Measurements from ENCODE around the gene PTPRE.

The PTPRE gene

GRCh38 chr10:128052696-128053095, 145.8 kb downstream of the PTPRE start:
- no peaks in the 10 kb centered on the region for H3K36me3 ChIP-seq (ENCODE audit: control insufficient read depth, insufficient read depth, low read length)
- H3K9ac ChIP-seq (ENCODE audit: low read depth, low read length) = no peak overlapping the region

GRCh38 chr10:128053356-128053755, 146.5 kb downstream of the PTPRE start:
- Histone ChIP-seq H3K9me3 (ENCODE audit: control insufficient read depth, insufficient read depth, low read length) (no peaks in the 10 kb centered on the region), H3K36me3 (ENCODE audit: control insufficient read depth, insufficient read depth, low read length) (no peaks in the 10 kb centered on the region), H3K4me1 (ENCODE audit: control insufficient read depth, insufficient read depth, low read length) (no peaks in the 10 kb centered on the region), H3K27me3 (ENCODE audit: control insufficient read depth, insufficient read depth, low read length) (no peaks in the 10 kb centered on the region), H3K9ac (ENCODE audit: low read depth, low read length) (no peak overlapping the region), H3K4me3 (ENCODE audit: low read depth, low read length) (no peak overlapping the region)

More at GRCh38 chr10:128052696-128053095, 145.8 kb downstream of the PTPRE start:
- H3K4me3 ChIP-seq (ENCODE audit: low read depth, low read length) = no peak overlapping the region
- no peaks in the 10 kb centered on the region for H3K27me3 ChIP-seq (ENCODE audit: control insufficient read depth, insufficient read depth, low read length)
- no peaks in the 10 kb centered on the region for H3K4me1 ChIP-seq (ENCODE audit: control insufficient read depth, insufficient read depth, low read length)
- H3K9me3 ChIP-seq (ENCODE audit: control insufficient read depth, insufficient read depth, low read length) = no peaks in the 10 kb centered on the region

- no peak overlapping the region for H3K4me3 ChIP-seq (ENCODE audit: low read depth, low read length)
These were observed 147.5 kb downstream of the PTPRE start for GRCh38 chr10:128054163-128054970.

GRCh38 chr10:128055061-128055868, 148.4 kb downstream of the PTPRE start:
- no peak overlapping the region for H3K4me3 ChIP-seq (ENCODE audit: low read depth, low read length)
- H3K9ac ChIP-seq (ENCODE audit: low read depth, low read length) = no peak overlapping the region
- H3K9me3 ChIP-seq (ENCODE audit: control insufficient read depth, insufficient read depth, low read length) = no peaks in the 10 kb centered on the region
- H3K4me1 ChIP-seq (ENCODE audit: control insufficient read depth, insufficient read depth, low read length) = no peaks in the 10 kb centered on the region
- no peaks in the 10 kb centered on the region for H3K27me3 ChIP-seq (ENCODE audit: control insufficient read depth, insufficient read depth, low read length)
- H3K36me3 ChIP-seq (ENCODE audit: control insufficient read depth, insufficient read depth, low read length) = no peaks in the 10 kb centered on the region

More at GRCh38 chr10:128054163-128054970, 147.5 kb downstream of the PTPRE start:
- Histone ChIP-seq H3K36me3 (ENCODE audit: control insufficient read depth, insufficient read depth, low read length) (no peaks in the 10 kb centered on the region), H3K9me3 (ENCODE audit: control insufficient read depth, insufficient read depth, low read length) (no peaks in the 10 kb centered on the region), H3K27me3 (ENCODE audit: control insufficient read depth, insufficient read depth, low read length) (no peaks in the 10 kb centered on the region), H3K9ac (ENCODE audit: low read depth, low read length) (no peak overlapping the region), H3K4me1 (ENCODE audit: control insufficient read depth, insufficient read depth, low read length) (no peaks in the 10 kb centered on the region)

- Histone ChIP-seq H3K36me3 (ENCODE audit: control insufficient read depth, insufficient read depth, low read length) (no peaks in the 10 kb centered on the region), H3K4me3 (ENCODE audit: low read depth, low read length) (no peak overlapping the region), H3K4me1 (ENCODE audit: control insufficient read depth, insufficient read depth, low read length) (no peaks in the 10 kb centered on the region), H3K27me3 (ENCODE audit: control insufficient read depth, insufficient read depth, low read length) (no peaks in the 10 kb centered on the region), H3K9ac (ENCODE audit: low read depth, low read length) (no peak overlapping the region), H3K9me3 (ENCODE audit: control insufficient read depth, insufficient read depth, low read length) (no peaks in the 10 kb centered on the region)
These were observed 149.6 kb downstream of the PTPRE start for GRCh38 chr10:128056303-128057050.

GRCh38 chr10:128058106-128058749, 151.3 kb downstream of the PTPRE start:
- no peak overlapping the region for H3K4me3 ChIP-seq (ENCODE audit: low read depth, low read length)
- H3K4me1 ChIP-seq (ENCODE audit: control insufficient read depth, insufficient read depth, low read length) = peaks cover 2% of the 10 kb centered on the region
- H3K9me3 ChIP-seq (ENCODE audit: control insufficient read depth, insufficient read depth, low read length) = no peaks in the 10 kb centered on the region
- H3K36me3 ChIP-seq (ENCODE audit: control insufficient read depth, insufficient read depth, low read length) = no peaks in the 10 kb centered on the region
- H3K9ac ChIP-seq (ENCODE audit: low read depth, low read length) = no peak overlapping the region
- H3K27me3 ChIP-seq (ENCODE audit: control insufficient read depth, insufficient read depth, low read length) = no peaks in the 10 kb centered on the region

GRCh38 chr10:128058750-128059134, 151.8 kb downstream of the PTPRE start:
- Histone ChIP-seq H3K27me3 (ENCODE audit: control insufficient read depth, insufficient read depth, low read length) (no peaks in the 10 kb centered on the region), H3K4me1 (ENCODE audit: control insufficient read depth, insufficient read depth, low read length) (peaks cover 4% of the 10 kb centered on the region), H3K9ac (ENCODE audit: low read depth, low read length) (no peak overlapping the region), H3K36me3 (ENCODE audit: control insufficient read depth, insufficient read depth, low read length) (no peaks in the 10 kb centered on the region), H3K9me3 (ENCODE audit: control insufficient read depth, insufficient read depth, low read length) (no peaks in the 10 kb centered on the region), H3K4me3 (ENCODE audit: low read depth, low read length) (no peak overlapping the region)

GRCh38 chr10:128059266-128059981, 152.5 kb downstream of the PTPRE start:
- Histone ChIP-seq H3K36me3 (ENCODE audit: control insufficient read depth, insufficient read depth, low read length) (no peaks in the 10 kb centered on the region), H3K9me3 (ENCODE audit: control insufficient read depth, insufficient read depth, low read length) (no peaks in the 10 kb centered on the region), H3K9ac (ENCODE audit: low read depth, low read length) (no peak overlapping the region), H3K4me3 (ENCODE audit: low read depth, low read length) (no peak overlapping the region), H3K4me1 (ENCODE audit: control insufficient read depth, insufficient read depth, low read length) (peaks cover 4% of the 10 kb centered on the region), H3K27me3 (ENCODE audit: control insufficient read depth, insufficient read depth, low read length) (no peaks in the 10 kb centered on the region)

- Histone ChIP-seq H3K9me3 (ENCODE audit: control insufficient read depth, insufficient read depth, low read length) (no peaks in the 10 kb centered on the region), H3K9ac (ENCODE audit: low read depth, low read length) (no peak overlapping the region), H3K36me3 (ENCODE audit: control insufficient read depth, insufficient read depth, low read length) (no peaks in the 10 kb centered on the region), H3K4me3 (ENCODE audit: low read depth, low read length) (no peak overlapping the region), H3K4me1 (ENCODE audit: control insufficient read depth, insufficient read depth, low read length) (peaks cover 4% of the 10 kb centered on the region), H3K27me3 (ENCODE audit: control insufficient read depth, insufficient read depth, low read length) (no peaks in the 10 kb centered on the region)
These were observed 153.0 kb downstream of the PTPRE start for GRCh38 chr10:128059982-128060293.

- H3K4me3 ChIP-seq (ENCODE audit: low read depth, low read length) = no peak overlapping the region
- no peaks in the 10 kb centered on the region for H3K36me3 ChIP-seq (ENCODE audit: control insufficient read depth, insufficient read depth, low read length)
- H3K9ac ChIP-seq (ENCODE audit: low read depth, low read length) = no peak overlapping the region
- no peaks in the 10 kb centered on the region for H3K27me3 ChIP-seq (ENCODE audit: control insufficient read depth, insufficient read depth, low read length)
- H3K4me1 ChIP-seq (ENCODE audit: control insufficient read depth, insufficient read depth, low read length) = peaks cover 4% of the 10 kb centered on the region
- no peaks in the 10 kb centered on the region for H3K9me3 ChIP-seq (ENCODE audit: control insufficient read depth, insufficient read depth, low read length)
These were observed 153.7 kb downstream of the PTPRE start for GRCh38 chr10:128060341-128061250.
